GM12878 (cell line): ENCODE data around the gene OCRL. TPM values are rescaled to one million over a fixed set of nuclear protein-coding genes. Genes with fewer than 3 reads are reported as not detected.

ENCODE experiments used
- ATAC-seq: fragments of 200-7000 bp; cut with Tn5 transposase; 3 replicates; pipeline ENCODE4 v1.9.1; 2020; ENCODE audit warnings: mild to moderate bottlenecking, moderate library complexity
- BruUV-seq: library from RNA; stranded (reverse); fragments of 400-500 nt; replicated peaks from 2 replicates; lab custom pipeline; 2021; lab: Mats Ljungman, UMichigan
- CTCF ChIA-PET: fragments of 300-600 bp; sonication (Branson Sonifier 250); formaldehyde crosslinking; extraction: SDS; loops from one replicate; lab custom pipeline; 2021; ENCODE audit warnings: inconsistent platforms; lab: Yijun Ruan, JAX
- POLR2A ChIA-PET: fragments of 350-600 bp; formaldehyde crosslinking; extraction: SDS; loops from one replicate; lab custom pipeline; 2021; ENCODE audit warnings: inconsistent platforms; lab: Charles Lee
- RAD21 ChIA-PET: fragments of 300-600 bp; sonication (Branson Sonifier 250); formaldehyde crosslinking; loops from one replicate; lab custom pipeline; 2023; ENCODE audit warnings: antibody characterized with exemption; ENCODE audit not compliant: unreplicated experiment; lab: Charles Lee
- SMC1A ChIA-PET: fragments of 300-600 bp; sonication (Branson Sonifier 250); formaldehyde crosslinking; loops from one replicate; lab custom pipeline; 2023; ENCODE audit not compliant: unreplicated experiment, uncharacterized antibody; lab: Charles Lee
- DNase-seq: peaks from one replicate; pipeline ENCODE4 v3.0.0-alpha.2; 2011; ENCODE audit warnings: low read depth, low spot score
- FAIRE-seq: peaks from 3 replicates; lab custom pipeline; 2011; peaks lifted over from hg19 to GRCh38; lab: Jason Lieb, UNC
- H2AFZ ChIP-seq: 2 replicates; pipeline ENCODE4 v1.6.0; 2011; ENCODE audit warnings: low read depth, low read length, control low read depth; ENCODE audit not compliant: control insufficient read depth
- H3K27ac ChIP-seq: 2 replicates; pipeline ENCODE4 v1.5.1; 2011; ENCODE audit warnings: control low read depth; ENCODE audit not compliant: control insufficient read depth, insufficient read depth
- H3K27me3 ChIP-seq, 2 experiments: replicated peaks in 1 of 2; 2 replicates each; pipeline versions ENCODE4 v1.6.0 to v1.6.1; 2011; ENCODE audit warnings: low read length in 1 of 2; ENCODE audit not compliant: control insufficient read depth in 2 of 2, insufficient read depth in 2 of 2
- H3K36me3 ChIP-seq, 2 experiments: 2 replicates each; pipeline ENCODE4 v1.5.1; 2011; ENCODE audit warnings: low read length in 1 of 2; ENCODE audit not compliant: control insufficient read depth in 2 of 2, insufficient read depth in 2 of 2
- H3K4me1 ChIP-seq: 2 replicates; pipeline ENCODE4 v1.6.1; 2011; ENCODE audit warnings: mild to moderate bottlenecking, low read length, moderate library complexity, mixed read lengths; ENCODE audit not compliant: control insufficient read depth, insufficient read depth
- H3K4me2 ChIP-seq: 2 replicates; pipeline ENCODE4 v1.6.0; 2011; ENCODE audit warnings: control low read depth; ENCODE audit not compliant: control insufficient read depth, insufficient read depth
- H3K4me3 ChIP-seq: fragments of 200-600 bp; sonication (generic); 2 replicates; pipeline ENCODE4 v1.5.1; 2016
- H3K79me2 ChIP-seq: 2 replicates; pipeline ENCODE4 v1.6.0; 2011; ENCODE audit warnings: low read length; ENCODE audit not compliant: control insufficient read depth, insufficient read depth
- H3K9ac ChIP-seq: 2 replicates; pipeline ENCODE4 v1.8.0; 2011; ENCODE audit warnings: low read length, control low read depth, mixed read lengths; ENCODE audit not compliant: control insufficient read depth, insufficient read depth
- H3K9me3 ChIP-seq: replicated peaks from 3 replicates; pipeline ENCODE4 v1.5.1; 2011; ENCODE audit warnings: mild to moderate bottlenecking, low read length; ENCODE audit not compliant: control insufficient read depth, insufficient read depth
- H4K20me1 ChIP-seq: 2 replicates; pipeline ENCODE4 v1.6.0; 2011; ENCODE audit not compliant: control insufficient read depth, insufficient read depth
- KLF5 ChIP-seq: fragments of 450-650 bp; IDR thresholded peaks from 2 replicates; pipeline ENCODE4 v1.6.1; 2014; ENCODE audit warnings: mild to moderate bottlenecking; ENCODE audit not compliant: partially characterized antibody
- RCOR1 ChIP-seq: conservative IDR thresholded peaks from 2 replicates; pipeline ENCODE4 v1.6.1; 2012; ENCODE audit warnings: low read depth, low read length, improper control_type of control experiment
- SREBF2 ChIP-seq: IDR thresholded peaks from 2 replicates; pipeline ENCODE4 v1.6.1; 2012; ENCODE audit warnings: mild to moderate bottlenecking, low read length
- TBL1XR1 ChIP-seq: IDR thresholded peaks from 2 replicates; pipeline ENCODE4 v1.6.1; 2012; ENCODE audit warnings: low read depth, low read length, improper control_type of control experiment
- ZNF207 ChIP-seq: fragments of 450-650 bp; IDR thresholded peaks from 2 replicates; pipeline ENCODE4 v1.6.1; 2014; ENCODE audit warnings: antibody characterized with exemption, mild to moderate bottlenecking, borderline replicate concordance
- WGBS: methylation state at CpG from one replicate; pipeline ENCODE4 v1.1.6; 2016; ENCODE audit warnings: low lambda C conversion rate; ENCODE audit not compliant: insufficient replicate concordance, insufficient coverage; ENCODE audit errors: missing lambda C conversion rate; 5-methylcytosine and 5-hydroxymethylcytosine counted together
- in situ Hi-C: fragments of 300-500 bp; cut with MboI; formaldehyde crosslinking; loops from 9 replicates; pipeline ENCODE4 v1.14.3; 2018; ENCODE audit warnings: mixed read lengths
- intact Hi-C: fragments of 100-400 bp; cut with micrococcal nuclease; formaldehyde crosslinking; loops from one replicate; pipeline ENCODE4 v1.14.2; 2022; ENCODE audit not compliant: unreplicated experiment
- polyA plus RNA-seq, 11 experiments: library from polyadenylated mRNA; depleted of rRNA in 4 of 11; unstranded in 6 of 11; stranded (reverse) in 5 of 11; fragments of >200 nt; fragmentation: Nextera tagmentation in 4 of 11; fragmentation: Illumina TruSeq in 1 of 11; extraction: Ambion mirVana in 4 of 11; extraction: Trizol in 1 of 11; gene quantifications; 1 replicate in 1 of 11; 2 replicates in 10 of 11; pipeline versions ENCODE4 v1.2.1 to v1.2.3, GENCODE V29; 2011 to 2016; ENCODE audit warnings: inconsistent platforms in 2 of 11, missing spikeins in 2 of 11, low read depth in 1 of 11
- total RNA-seq, 4 experiments: library from RNA; depleted of rRNA in 3 of 4; stranded (reverse); fragments of >200 nt in 3 of 4; fragmentation: Illumina TruSeq in 1 of 4; extraction: Trizol in 1 of 4; gene quantifications; 2 replicates each; pipeline versions ENCODE4 v1.2.1 to v1.2.3, GENCODE V29; 2013 to 2021

OCRL gene
- total and polyA plus RNA-seq, 10 of the 15 experiments (the other 5 are each of a cell fraction or from before 2014, with no cell fraction given), result 0.53 to 4.4 (median 2.3) TPM

- no peak; the same call in 1 of the 3 replicates for ATAC-seq
- Histone ChIP-seq H3K36me3 (no peaks in the 10 kb centered on the region), H2AFZ (no peak overlapping the region), H3K9ac (no peak overlapping the region), H3K4me3 (no peak overlapping the region; the same call in 1 of the 2 replicates), H3K79me2 (no peaks in the 10 kb centered on the region), H3K4me2 (no peak overlapping the region; the same call in 1 of the 2 replicates), H4K20me1 (no peaks in the 10 kb centered on the region), H3K27ac (no peak overlapping the region), H3K9me3 (no peaks in the 10 kb centered on the region), H3K27me3 (no peaks in the 10 kb centered on the region; a peak in 1 of 4 replicates), H3K4me1 (no peaks in the 10 kb centered on the region)
- SMC1A ChIA-PET, result no interaction called here
- intact Hi-C loops, result no loop called here
- BruUV-seq, result no TSS peak
- in situ Hi-C loops, result no loop called here
- RAD21 ChIA-PET, result no interaction called here
- 37% methylated on average over 21 of the region's 56 CpGs for WGBS
- TF ChIP-seq RCOR1 (no peak), KLF5 (no peak), TBL1XR1 (no peak), SREBF2 (no peak), ZNF207 (no peak)
- no peak for DNase-seq
- POLR2A ChIA-PET, result no interaction called here
- no peak for FAIRE-seq
- CTCF ChIA-PET, result no interaction called here
Measured at GRCh38 chrX:129522184-129523078, 17.6 kb upstream of the OCRL start.
